ENCODE data around the gene ANKIB1.
"Not testable (repeated sequence)": the region's sequence is repeated elsewhere in the genome, so short reads cannot be mapped to it uniquely, and the experiment has no call there.

The ANKIB1 gene

GRCh38 chr7:92368741-92369140 lies 123.0 kb downstream of the ANKIB1 start:
- in situ Hi-C loops (cut with MboI; ENCODE audit: low pct_unique_long_range_greater_than_20kb, low sequenced_read_pairs), result no loop called here
- DNase-seq, result no peak

GRCh38 chr7:92375013-92375412 lies 129.2 kb downstream of the ANKIB1 start:
- in situ Hi-C loops (cut with MboI; ENCODE audit: low pct_unique_long_range_greater_than_20kb, low sequenced_read_pairs), result no loop called here
- no peak for DNase-seq

- no peak for DNase-seq
- in situ Hi-C loops (cut with MboI; ENCODE audit: low pct_unique_long_range_greater_than_20kb, low sequenced_read_pairs), result no loop called here
Observed at GRCh38 chr7:92391071-92391470, 145.3 kb downstream of the ANKIB1 start.

- in situ Hi-C loops (cut with MboI; ENCODE audit: low pct_unique_long_range_greater_than_20kb, low sequenced_read_pairs), result no loop called here
- no peak for DNase-seq
Observed at GRCh38 chr7:92397542-92397941, 151.8 kb downstream of the ANKIB1 start.

GRCh38 chr7:92400013-92400412 lies 154.2 kb downstream of the ANKIB1 start:
- no peak for DNase-seq
- in situ Hi-C loops (cut with MboI; ENCODE audit: low pct_unique_long_range_greater_than_20kb, low sequenced_read_pairs), result no loop called here

GRCh38 chr7:92402920-92403759 lies 157.4 kb downstream of the ANKIB1 start:
- in situ Hi-C loops (cut with MboI; ENCODE audit: low pct_unique_long_range_greater_than_20kb, low sequenced_read_pairs), result no loop called here
- no peak for DNase-seq

GRCh38 chr7:92403760-92404074 lies 157.9 kb downstream of the ANKIB1 start:
- DNase-seq, result no peak
- in situ Hi-C loops (cut with MboI; ENCODE audit: low pct_unique_long_range_greater_than_20kb, low sequenced_read_pairs), result no loop called here

- in situ Hi-C loops (cut with MboI; ENCODE audit: low pct_unique_long_range_greater_than_20kb, low sequenced_read_pairs), result no loop called here
- peak; percentile 78 for DNase-seq
Observed at GRCh38 chr7:92404170-92404614, 158.4 kb downstream of the ANKIB1 start.

- no peak for DNase-seq
- in situ Hi-C loops (cut with MboI; ENCODE audit: low pct_unique_long_range_greater_than_20kb, low sequenced_read_pairs), result no loop called here
Observed at GRCh38 chr7:92409357-92409756, 163.6 kb downstream of the ANKIB1 start.

- in situ Hi-C loops (cut with MboI; ENCODE audit: low pct_unique_long_range_greater_than_20kb, low sequenced_read_pairs); DNase-seq: not testable (repeated sequence)
Observed at GRCh38 chr7:92410162-92410561, 164.4 kb downstream of the ANKIB1 start.

GRCh38 chr7:92412745-92413144 lies 167.0 kb downstream of the ANKIB1 start:
- in situ Hi-C loops (cut with MboI; ENCODE audit: low pct_unique_long_range_greater_than_20kb, low sequenced_read_pairs), result no loop called here

GRCh38 chr7:92413550-92413949 lies 167.8 kb downstream of the ANKIB1 start:
- no peak for DNase-seq
- in situ Hi-C loops (cut with MboI; ENCODE audit: low pct_unique_long_range_greater_than_20kb, low sequenced_read_pairs), result no loop called here

More at GRCh38 chr7:92412745-92413144, 167.0 kb downstream of the ANKIB1 start:
- no peak for DNase-seq

GRCh38 chr7:92415225-92415624 lies 169.5 kb downstream of the ANKIB1 start:
- no peak for DNase-seq
- in situ Hi-C loops (cut with MboI; ENCODE audit: low pct_unique_long_range_greater_than_20kb, low sequenced_read_pairs), result no loop called here

GRCh38 chr7:92417913-92418312 lies 172.1 kb downstream of the ANKIB1 start:
- in situ Hi-C loops (cut with MboI; ENCODE audit: low pct_unique_long_range_greater_than_20kb, low sequenced_read_pairs), result no loop called here
- no peak for DNase-seq

- in situ Hi-C loops (cut with MboI; ENCODE audit: low pct_unique_long_range_greater_than_20kb, low sequenced_read_pairs), result no loop called here
- DNase-seq, result peak; percentile 66
Observed at GRCh38 chr7:92421676-92422435, 176.1 kb downstream of the ANKIB1 start.

GRCh38 chr7:92422926-92423325 lies 177.2 kb downstream of the ANKIB1 start:
- in situ Hi-C loops (cut with MboI; ENCODE audit: low pct_unique_long_range_greater_than_20kb, low sequenced_read_pairs), result no loop called here
- DNase-seq, result no peak

GRCh38 chr7:92423710-92424131 lies 177.9 kb downstream of the ANKIB1 start:
- no peak for DNase-seq
- in situ Hi-C loops (cut with MboI; ENCODE audit: low pct_unique_long_range_greater_than_20kb, low sequenced_read_pairs), result no loop called here

GRCh38 chr7:92425311-92425947 lies 179.7 kb downstream of the ANKIB1 start:
- in situ Hi-C loops (cut with MboI; ENCODE audit: low pct_unique_long_range_greater_than_20kb, low sequenced_read_pairs), result no loop called here
- no peak for DNase-seq

- DNase-seq, result no peak
- in situ Hi-C loops (cut with MboI; ENCODE audit: low pct_unique_long_range_greater_than_20kb, low sequenced_read_pairs), result no loop called here
Observed at GRCh38 chr7:92427193-92427592, 181.4 kb downstream of the ANKIB1 start.

All from KBM-7 (cell line).